ENCODE data around the gene PDE7B.
"Not testable (repeated sequence)": the region's sequence is repeated elsewhere in the genome, so short reads cannot be mapped to it uniquely, and the experiment has no call there.

Gene PDE7B

GRCh38 chr6:136208783-136209182 is 357.3 kb downstream of the PDE7B start:
- DNase-seq = no peak

- no peak for DNase-seq
Measured at GRCh38 chr6:136209496-136209895, 358.0 kb downstream of the PDE7B start.

- DNase-seq = no peak
Measured at GRCh38 chr6:136210398-136211165, 359.1 kb downstream of the PDE7B start.

- no peak for DNase-seq
Measured at GRCh38 chr6:136212608-136213007, 361.1 kb downstream of the PDE7B start.

GRCh38 chr6:136213012-136213539 is 361.6 kb downstream of the PDE7B start:
- no peak for DNase-seq

- DNase-seq = no peak
Measured at GRCh38 chr6:136213853-136214252, 362.4 kb downstream of the PDE7B start.

- DNase-seq = no peak
Measured at GRCh38 chr6:136216503-136217401, 365.3 kb downstream of the PDE7B start.

GRCh38 chr6:136224974-136225373 is 373.5 kb downstream of the PDE7B start:
- not testable (repeated sequence) for DNase-seq

GRCh38 chr6:136225496-136225895 is 374.0 kb downstream of the PDE7B start:
- no peak for DNase-seq

- DNase-seq = peak; percentile 38
Measured at GRCh38 chr6:136226027-136226673, 374.6 kb downstream of the PDE7B start.

- no peak for DNase-seq
Measured at GRCh38 chr6:136226674-136227377, 375.3 kb downstream of the PDE7B start.

- DNase-seq = no peak
Measured at GRCh38 chr6:136228814-136229213, 377.3 kb downstream of the PDE7B start.

GRCh38 chr6:136230219-136230853 is 378.8 kb downstream of the PDE7B start:
- DNase-seq = no peak

GRCh38 chr6:136232701-136233100 is 381.2 kb downstream of the PDE7B start:
- no peak for DNase-seq

- DNase-seq = no peak
Measured at GRCh38 chr6:136235233-136235564, 383.7 kb downstream of the PDE7B start.

- no peak for DNase-seq
Measured at GRCh38 chr6:136236466-136237293, 385.2 kb downstream of the PDE7B start.

- no peak for DNase-seq
Measured at GRCh38 chr6:136244061-136244616, 392.6 kb downstream of the PDE7B start.
